ENCODE data around the gene STARD13. TPM values are rescaled to one million over a fixed set of nuclear protein-coding genes. Genes with fewer than 3 reads are reported as not detected.

STARD13 gene
- total RNA-seq, 1 experiment from 2014 or later = 2.1 TPM

DNA sequence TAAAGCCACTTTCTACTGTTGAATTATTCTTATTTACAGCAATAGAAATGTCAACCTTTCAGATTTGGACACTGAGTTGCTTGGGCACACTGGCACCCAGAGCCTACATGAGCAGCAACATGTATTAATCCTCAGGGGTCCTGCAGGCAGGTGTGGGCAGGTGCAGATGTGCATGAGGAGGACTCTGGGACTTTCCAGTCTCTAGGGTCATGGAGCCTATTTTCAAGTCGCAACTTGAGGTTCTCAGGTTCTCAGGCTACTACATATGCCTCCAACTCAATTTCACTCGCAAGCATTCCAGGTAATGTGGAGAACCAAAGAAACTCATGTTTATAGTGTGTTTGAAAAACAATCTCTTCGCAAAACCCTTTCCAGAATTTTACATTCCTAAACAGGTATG, 73.2 kb downstream of the STARD13 start:
- Mint-ChIP-seq H3K36me3 (ENCODE audit: insufficient read depth in 1 of 3, low read depth in 3 of 3) (no peaks in the 10 kb centered on the region; a peak in 2 of 7 replicates), H3K27me3 (ENCODE audit: low read depth) (no peaks in the 10 kb centered on the region), H3K4me1 (peaks cover 28 to 32% of the 10 kb centered on the region in 2 experiments), H3K27ac (no peak overlapping the region), H3K9me3 (no peaks in the 10 kb centered on the region), H3K4me3 (no peak overlapping the region)
- no peaks in the 10 kb centered on the region for H3K9me3 ChIP-seq (ENCODE audit: control insufficient read depth, low read depth, low read length)
- no peaks in the 10 kb centered on the region for H4K20me1 ChIP-seq (ENCODE audit: control insufficient read depth, insufficient read depth, insufficient read length)
- H2AFZ ChIP-seq (ENCODE audit: low read length) = no peak overlapping the region
- no peak overlapping the region for H2BK120ac ChIP-seq (ENCODE audit: low read depth, low read length, poor library complexity, severe bottlenecking)
- H3K27me3 ChIP-seq (ENCODE audit: insufficient read depth, low read length) = no peaks in the 10 kb centered on the region
- H3K27ac ChIP-seq (ENCODE audit: insufficient read length, low read depth, low read length) = no peak overlapping the region
- H3K9ac ChIP-seq (ENCODE audit: extremely low read depth, insufficient read length, low read length) = no peak overlapping the region
- H4K91ac ChIP-seq (ENCODE audit: insufficient read length, low read depth, low read length) = no peak overlapping the region
- no peak overlapping the region for H3K18ac ChIP-seq (ENCODE audit: insufficient read length, low read depth, low read length)
- no peak for DNase-seq
- H3T11ph ChIP-seq (ENCODE audit: low read length) = no peak overlapping the region
- no peak overlapping the region for H3K4ac ChIP-seq (ENCODE audit: low read depth, low read length)
- no peaks in the 10 kb centered on the region for H3K23me2 ChIP-seq (ENCODE audit: insufficient read length, low read depth, low read length, poor library complexity, severe bottlenecking)
- H3K4me1 ChIP-seq (ENCODE audit: insufficient read depth, low read length) = peaks cover 8% of the 10 kb centered on the region; the same call in 1 of the 2 replicates
- H3K79me2 ChIP-seq (ENCODE audit: insufficient read depth, low read length) = no peaks in the 10 kb centered on the region
- H3K79me1 ChIP-seq (ENCODE audit: insufficient read depth, low read depth, low read length, poor library complexity, severe bottlenecking) = no peaks in the 10 kb centered on the region
- no peak overlapping the region for H3K4me2 ChIP-seq (ENCODE audit: insufficient read depth, insufficient read length, low read length)
- H4K8ac ChIP-seq (replicated peaks; ENCODE audit: insufficient read length, low read depth, low read length) = no peak overlapping the region
- H2AK5ac ChIP-seq (ENCODE audit: insufficient read length, low read length) = no peak overlapping the region
- TF ChIP-seq, protein P1, sequence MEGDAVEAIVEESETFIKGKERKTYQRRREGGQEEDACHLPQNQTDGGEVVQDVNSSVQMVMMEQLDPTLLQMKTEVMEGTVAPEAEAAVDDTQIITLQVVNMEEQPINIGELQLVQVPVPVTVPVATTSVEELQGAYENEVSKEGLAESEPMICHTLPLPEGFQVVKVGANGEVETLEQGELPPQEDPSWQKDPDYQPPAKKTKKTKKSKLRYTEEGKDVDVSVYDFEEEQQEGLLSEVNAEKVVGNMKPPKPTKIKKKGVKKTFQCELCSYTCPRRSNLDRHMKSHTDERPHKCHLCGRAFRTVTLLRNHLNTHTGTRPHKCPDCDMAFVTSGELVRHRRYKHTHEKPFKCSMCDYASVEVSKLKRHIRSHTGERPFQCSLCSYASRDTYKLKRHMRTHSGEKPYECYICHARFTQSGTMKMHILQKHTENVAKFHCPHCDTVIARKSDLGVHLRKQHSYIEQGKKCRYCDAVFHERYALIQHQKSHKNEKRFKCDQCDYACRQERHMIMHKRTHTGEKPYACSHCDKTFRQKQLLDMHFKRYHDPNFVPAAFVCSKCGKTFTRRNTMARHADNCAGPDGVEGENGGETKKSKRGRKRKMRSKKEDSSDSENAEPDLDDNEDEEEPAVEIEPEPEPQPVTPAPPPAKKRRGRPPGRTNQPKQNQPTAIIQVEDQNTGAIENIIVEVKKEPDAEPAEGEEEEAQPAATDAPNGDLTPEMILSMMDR (conservative IDR thresholded peaks at IDR 0.05) = no peak
- H2BK20ac ChIP-seq (ENCODE audit: low read depth, low read length, poor library complexity, severe bottlenecking) = no peak overlapping the region
- H4K5ac ChIP-seq (ENCODE audit: insufficient read length, low read depth, low read length) = no peak overlapping the region
- no peak overlapping the region for H3K56ac ChIP-seq (ENCODE audit: insufficient read length, low read depth, low read length)
- H2BK12ac ChIP-seq (ENCODE audit: insufficient read length, low read depth, low read length) = no peak overlapping the region
- H2BK5ac ChIP-seq (ENCODE audit: insufficient read length, low read length) = no peak overlapping the region
- H3K14ac ChIP-seq (ENCODE audit: insufficient read depth, low read length) = no peak overlapping the region
- WGBS (ENCODE audit: extremely low coverage, insufficient read length, low lambda C conversion rate) = no CpG with 5 or more reads among the region's 3 CpGs
- H2BK15ac ChIP-seq (ENCODE audit: low read depth, low read length) = no peak overlapping the region
- H3K23ac ChIP-seq (ENCODE audit: insufficient read length, low read depth, low read length) = no peak overlapping the region

Data from H9 (cell line).